Psoas muscle (tissue), 8 donors: ENCODE data around the gene GRIPAP1. TPM values are rescaled to one million over a fixed set of nuclear protein-coding genes. Genes with fewer than 3 reads are reported as not detected.

ENCODE experiments used
- ATAC-seq, 4 donors: fragments of 200-7000 bp; cut with Tn5 transposase; one replicate each; pipeline ENCODE4 v1.9.1; 2020; ENCODE audit warnings: moderate library complexity in 3 of 4, mild to moderate bottlenecking in 2 of 4
- DNase-seq, 2 donors: peaks; one replicate each; pipeline ENCODE4 v3.0.0-alpha.2; 2020
- H3K27ac ChIP-seq: fragments of 200-600 bp; one replicate; pipeline ENCODE4 v1.8.0; 2022
- H3K27me3 ChIP-seq, 3 donors: fragments of 200-600 bp in 1 of 3; one replicate each; pipeline versions ENCODE4 v1.6.1 to v1.8.0; 2013 to 2022; ENCODE audit warnings: low read length in 2 of 3, mild to moderate bottlenecking in 2 of 3, moderate library complexity in 1 of 3; ENCODE audit not compliant: insufficient read depth in 3 of 3
- H3K36me3 ChIP-seq, 2 donors: fragments of 200-600 bp in 1 of 2; one replicate each; pipeline versions ENCODE4 v1.6.1 to v1.8.0; 2013 to 2022; ENCODE audit warnings: low read depth in 1 of 2, mild to moderate bottlenecking in 1 of 2, moderate library complexity in 1 of 2; ENCODE audit not compliant: insufficient read depth in 1 of 2
- H3K4me1 ChIP-seq: fragments of 200-600 bp; one replicate; pipeline ENCODE4 v1.8.0; 2022
- H3K4me3 ChIP-seq: fragments of 200-600 bp; one replicate; pipeline ENCODE4 v1.8.0; 2022; ENCODE audit warnings: mild to moderate bottlenecking
- H3K9me3 ChIP-seq: fragments of 200-600 bp; one replicate; pipeline ENCODE4 v1.8.0; 2022
- WGBS, 3 donors: extraction: QIAGEN DNeasy Blood & Tissue Kit; methylation state at CpG; one replicate each; pipeline versions ENCODE4 v1.1.6 to v1.1.7; 2013; 5-methylcytosine and 5-hydroxymethylcytosine counted together
- intact Hi-C, 2 donors: fragments of 100-400 bp; cut with DNase I; formaldehyde crosslinking; loops; one replicate each; pipeline versions ENCODE4 v1.11.0 to v1.14.2; 2022
- polyA plus RNA-seq, 3 donors: library from polyadenylated mRNA; stranded (reverse); fragments of 200-250 nt; gene quantifications; one replicate each; pipeline ENCODE4 v1.2.3, GENCODE V29; 2013
- total RNA-seq, 4 donors: library from RNA; stranded (reverse); fragmentation: NEBNext Ultra II Directional in 2 of 4; extraction: Animal tissue kit (Norgen Biotek cat#: 25700) in 2 of 4; gene quantifications; one replicate each; pipeline versions ENCODE4 v1.2.1 to v1.2.4, GENCODE V29; 2021 to 2023
- TF ChIP-seq, protein P1 (sequence below): fragments of 200-600 bp; IDR thresholded peaks from one replicate; pipeline ENCODE4 v1.8.0; 2022; ENCODE audit warnings: antibody characterized with exemption
- donor health status: healthy with polysubstance abuse.
- donor health status: DM: no; HTN: no; CAD: no; lungs with moderate emphysema.
- donor health status: Bipolar disorder and iron deficiency.
- donor health status: healthy.
- donor health status: DM: yes; HTN: yes; CAD: no.
- donor health status: DM: no; HTN: no; CAD: no.
- donor health status: DM: no; HTN: no; CAD: no.
- donor health status: DM: yes; HTN: yes; CAD: no.

GRIPAP1 gene
- total and polyA plus RNA-seq, 7 donors = 12.6 to 23.6 (median 16.7) TPM

DNA sequence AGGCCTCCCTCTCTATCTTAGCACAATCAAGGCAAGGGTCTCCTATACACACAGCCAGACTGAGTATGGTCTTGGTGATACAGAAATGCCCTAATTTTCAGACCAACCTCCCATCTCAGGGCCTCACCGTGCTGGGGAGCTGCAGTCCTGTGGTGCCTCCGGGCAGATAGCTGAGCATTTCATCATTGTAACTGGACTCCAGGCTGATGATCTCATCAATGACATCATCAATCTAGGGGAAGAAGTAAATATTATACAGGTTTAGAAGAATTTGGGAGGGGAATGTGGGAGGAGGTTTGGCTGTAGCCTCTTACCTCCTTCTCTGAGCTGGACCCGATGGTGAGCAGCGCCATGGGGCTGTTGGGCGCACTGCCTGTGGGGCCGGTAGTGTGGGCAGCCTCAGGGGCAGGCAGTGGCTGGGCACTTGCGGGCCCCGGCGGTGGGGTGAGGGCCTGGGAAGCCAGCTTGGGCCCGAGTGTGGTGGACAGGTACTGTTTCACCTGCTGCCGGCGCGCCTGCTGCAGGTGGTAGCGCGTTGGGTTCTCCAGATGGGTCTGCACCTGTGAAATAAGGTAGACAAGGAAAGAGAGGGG lies 35.9 kb upstream of the GRIPAP1 start:
- no peak overlapping the region for H3K4me3 ChIP-seq
- intact Hi-C loops = loop anchor here in 1 of 2 donors (5.0 kb wide), 1 partner anchor 36 kb away; the partner anchor contains the start of gene GRIPAP1
- H3K36me3 ChIP-seq = peaks cover 6 to 60% of the 10 kb centered on the region in 2 donors
- DNase-seq (no peak), ATAC-seq (no peak)
- peaks cover 2% of the 10 kb centered on the region for H3K4me1 ChIP-seq
- 91 to 94% (median 92%) methylated on average over 14 to 15 of the region's 15 CpGs for WGBS, 3 donors
- peak overlapping the region; percentile 16 for H3K27ac ChIP-seq
- H3K27me3 ChIP-seq = no peaks in the 10 kb centered on the region
- H3K9me3 ChIP-seq = no peaks in the 10 kb centered on the region
- TF ChIP-seq, protein P1, sequence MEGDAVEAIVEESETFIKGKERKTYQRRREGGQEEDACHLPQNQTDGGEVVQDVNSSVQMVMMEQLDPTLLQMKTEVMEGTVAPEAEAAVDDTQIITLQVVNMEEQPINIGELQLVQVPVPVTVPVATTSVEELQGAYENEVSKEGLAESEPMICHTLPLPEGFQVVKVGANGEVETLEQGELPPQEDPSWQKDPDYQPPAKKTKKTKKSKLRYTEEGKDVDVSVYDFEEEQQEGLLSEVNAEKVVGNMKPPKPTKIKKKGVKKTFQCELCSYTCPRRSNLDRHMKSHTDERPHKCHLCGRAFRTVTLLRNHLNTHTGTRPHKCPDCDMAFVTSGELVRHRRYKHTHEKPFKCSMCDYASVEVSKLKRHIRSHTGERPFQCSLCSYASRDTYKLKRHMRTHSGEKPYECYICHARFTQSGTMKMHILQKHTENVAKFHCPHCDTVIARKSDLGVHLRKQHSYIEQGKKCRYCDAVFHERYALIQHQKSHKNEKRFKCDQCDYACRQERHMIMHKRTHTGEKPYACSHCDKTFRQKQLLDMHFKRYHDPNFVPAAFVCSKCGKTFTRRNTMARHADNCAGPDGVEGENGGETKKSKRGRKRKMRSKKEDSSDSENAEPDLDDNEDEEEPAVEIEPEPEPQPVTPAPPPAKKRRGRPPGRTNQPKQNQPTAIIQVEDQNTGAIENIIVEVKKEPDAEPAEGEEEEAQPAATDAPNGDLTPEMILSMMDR = no peak

DNA sequence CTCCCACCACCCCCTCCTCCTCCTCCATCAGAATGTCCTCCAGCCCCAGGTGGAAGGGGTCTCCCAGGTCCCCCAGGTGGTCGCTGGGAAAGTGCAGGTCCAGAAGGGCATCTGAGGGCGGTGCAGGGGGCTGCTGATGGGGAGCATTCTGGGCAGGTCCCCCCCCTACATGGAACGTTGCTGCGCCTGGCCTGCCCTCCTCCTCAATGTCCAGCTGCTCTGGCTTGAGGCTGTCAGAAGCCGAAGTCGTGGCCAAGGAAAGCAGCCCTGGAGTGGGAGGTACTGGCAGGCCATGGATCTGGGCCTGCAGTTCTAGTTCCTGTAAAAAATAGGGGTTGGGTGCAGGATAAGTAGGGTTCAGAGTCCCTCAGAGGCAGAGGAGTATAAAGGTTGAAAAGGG lies 28.2 kb upstream of the GRIPAP1 start:
- 71 to 82% (median 72%) methylated on average over 6 of the region's 6 CpGs for WGBS, 3 donors
- TF ChIP-seq, protein P1 = no peak
- Histone ChIP-seq H3K4me3 (no peak overlapping the region), H3K36me3 (peaks cover 0 to 58% of the 10 kb centered on the region in 2 donors), H3K4me1 (no peaks in the 10 kb centered on the region), H3K27ac (no peak overlapping the region), H3K9me3 (no peaks in the 10 kb centered on the region), H3K27me3 (no peaks in the 10 kb centered on the region)
- ATAC-seq (peak in 1 of 4 donors; percentile 20), DNase-seq (no peak)
- intact Hi-C loops = no loop called here

DNA sequence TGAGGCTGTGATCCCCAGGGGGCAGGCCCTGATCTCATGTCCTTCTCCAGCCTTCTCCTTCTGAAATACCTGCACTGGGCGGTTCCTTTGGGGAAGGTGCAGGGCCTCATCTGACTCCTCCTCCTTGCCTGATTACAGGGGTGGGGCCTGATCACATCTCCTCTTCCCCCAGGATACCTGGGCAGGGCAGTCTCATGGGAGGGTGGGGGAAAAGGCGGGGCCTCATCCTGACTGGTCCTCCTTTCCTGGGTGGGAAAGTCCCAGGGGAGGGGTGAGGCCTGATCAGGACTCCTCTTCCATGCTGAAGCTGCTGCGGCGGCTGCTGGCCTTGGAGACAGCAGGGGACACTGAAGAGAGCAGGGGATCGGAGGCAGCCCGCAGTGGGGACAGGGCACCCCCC lies 27.8 kb upstream of the GRIPAP1 start:
- Histone ChIP-seq H3K4me3 (no peak overlapping the region), H3K27me3 (no peaks in the 10 kb centered on the region), H3K4me1 (no peaks in the 10 kb centered on the region), H3K9me3 (no peaks in the 10 kb centered on the region), H3K36me3 (peaks cover 0 to 59% of the 10 kb centered on the region in 2 donors), H3K27ac (no peak overlapping the region)
- TF ChIP-seq, protein P1 = no peak
- peak in 2 of 4 donors; percentile 13 to 18 for ATAC-seq
- WGBS, 3 donors = 88 to 100% (median 94%) methylated on average over 2 to 6 of the region's 6 CpGs
- intact Hi-C loops = no loop called here
- DNase-seq = peak in 1 of 2 donors; percentile 49

DNA sequence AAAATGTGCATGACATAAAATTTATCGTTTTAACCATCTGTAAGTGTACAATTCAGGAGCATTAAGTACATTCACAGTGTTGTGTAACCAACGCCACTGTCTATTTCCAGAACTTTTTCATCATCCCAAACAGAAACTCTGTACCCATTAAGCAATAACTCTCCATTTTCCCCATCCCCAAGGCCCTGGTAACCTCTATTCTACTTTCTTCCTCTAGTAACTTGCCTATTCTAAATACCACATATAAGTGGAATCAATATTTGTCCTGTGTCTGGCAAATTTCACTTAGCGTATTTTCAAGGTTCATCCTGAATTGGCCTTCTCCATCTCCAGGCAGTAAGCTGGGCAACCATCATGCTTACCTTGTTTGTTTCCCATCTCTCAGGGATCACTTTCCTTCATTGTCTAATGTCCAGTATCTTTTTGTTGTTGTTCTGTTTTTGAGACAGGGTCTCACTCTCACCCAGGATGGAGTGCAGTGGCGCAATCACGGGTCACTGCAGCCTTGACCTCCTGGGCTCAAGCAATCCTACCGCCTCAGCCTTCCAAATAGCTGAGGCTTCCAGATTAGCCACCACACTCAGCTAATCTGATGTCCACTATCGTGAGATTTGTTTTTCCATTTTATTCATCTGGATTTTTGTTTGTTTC lies 17.7 kb upstream of the GRIPAP1 start:
- Histone ChIP-seq H3K27ac (no peak overlapping the region), H3K9me3 (no peaks in the 10 kb centered on the region), H3K36me3 (peaks cover 0 to 2% of the 10 kb centered on the region in 2 donors), H3K4me1 (no peaks in the 10 kb centered on the region), H3K4me3 (no peak overlapping the region), H3K27me3 (no peaks in the 10 kb centered on the region)
- WGBS, 3 donors = 81 to 92% (median 88%) methylated on average over 7 of the region's 7 CpGs
- TF ChIP-seq, protein P1 = no peak
- no peak for ATAC-seq
- intact Hi-C loops = no loop called here
- no peak for DNase-seq
